GM21576 (cell line): ENCODE measurements around the gene CASQ1.

Source experiments
- ATAC-seq: cut with Tn5 transposase; IDR thresholded peaks from one replicate; pipeline ENCODE4 v1.9.1; 2021; ENCODE audit warnings: mild to moderate bottlenecking, moderate library complexity; ENCODE audit not compliant: unreplicated experiment

Gene CASQ1

GRCh38 chr1:160189649-160190625 lies at the start of gene CASQ1:
Gene CASQ1 (plus strand): TSS chr1:160190575. CDS start chr1:160190752, 177 bp downstream.
- no peak for ATAC-seq

GRCh38 chr1:160143695-160144094 lies 46.7 kb upstream of the CASQ1 start:
- no peak for ATAC-seq

DNA sequence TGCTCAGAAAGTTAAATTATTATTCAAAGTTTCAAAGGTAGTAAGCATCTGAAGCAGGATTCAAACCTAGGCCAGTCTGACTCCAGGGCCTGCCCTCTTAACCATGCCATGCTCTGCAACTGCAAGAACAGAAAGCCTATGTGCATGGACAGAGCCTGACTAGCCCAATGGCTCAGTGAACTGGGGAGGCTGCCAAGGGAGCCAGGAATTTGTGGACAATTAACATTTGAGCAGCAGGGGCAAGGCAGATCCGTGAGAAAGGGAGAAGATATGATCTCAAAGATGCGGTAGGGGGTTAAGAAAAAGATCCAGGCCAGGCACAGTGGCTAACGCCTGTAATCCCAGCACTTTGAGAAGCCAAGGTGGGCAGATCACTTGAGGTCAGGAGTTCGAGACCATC lies 45.5 kb upstream of the CASQ1 start:
- no peak for ATAC-seq

- no peak for ATAC-seq
Observed at GRCh38 chr1:160146107-160146506, 44.3 kb upstream of the CASQ1 start.

GRCh38 chr1:160148121-160148520 lies 42.3 kb upstream of the CASQ1 start:
- no peak for ATAC-seq

- no peak for ATAC-seq
Observed at GRCh38 chr1:160149233-160149632, 41.1 kb upstream of the CASQ1 start.

GRCh38 chr1:160149716-160150115 lies 40.7 kb upstream of the CASQ1 start:
- no peak for ATAC-seq

DNA sequence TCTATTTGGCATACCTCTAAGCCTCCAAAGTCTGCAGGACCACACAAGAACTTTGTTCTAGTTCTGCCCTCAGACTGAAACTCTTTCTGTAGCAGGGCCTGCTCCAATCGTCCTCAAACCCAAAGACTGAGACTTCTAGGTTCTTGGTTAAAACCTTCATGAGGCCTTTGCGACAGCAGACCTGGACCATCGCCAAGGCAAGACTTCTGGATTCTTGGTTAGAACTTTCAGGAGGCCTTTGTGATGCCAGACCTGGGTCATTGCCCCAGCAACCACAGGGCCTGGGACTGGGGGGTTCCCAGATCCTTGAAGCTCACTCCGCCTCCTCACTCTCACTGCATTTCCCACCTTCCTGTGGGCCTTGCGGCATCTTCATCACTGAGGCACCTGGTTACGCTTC lies 39.1 kb upstream of the CASQ1 start, which contains the start of gene ATP1A4:
Gene ATP1A4, plus strand, starts transcription at position 301 of the 400 bp plus-strand sequence. CDS start 438 bp downstream, outside the sequence.
- no peak for ATAC-seq

DNA sequence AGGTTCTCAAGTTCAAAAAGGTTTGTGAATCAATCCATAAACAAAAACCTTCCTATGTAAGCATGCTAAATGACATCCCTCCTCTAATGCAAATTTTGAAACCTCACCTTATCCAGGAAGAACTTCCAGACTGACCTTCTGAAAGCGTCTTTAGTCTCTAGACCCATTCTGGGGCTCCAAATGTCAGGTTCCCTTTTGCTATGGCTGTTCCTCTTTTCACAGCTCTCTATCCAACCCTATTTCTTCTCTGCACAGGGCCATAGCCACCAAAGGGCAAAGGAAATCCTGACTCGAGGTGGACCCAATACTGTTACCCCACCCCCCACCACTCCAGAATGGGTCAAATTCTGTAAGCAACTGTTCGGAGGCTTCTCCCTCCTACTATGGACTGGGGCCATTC lies 35.6 kb upstream of the CASQ1 start:
- ATAC-seq: no peak

- ATAC-seq: no peak
Observed at GRCh38 chr1:160156361-160156760, 34.0 kb upstream of the CASQ1 start.

DNA sequence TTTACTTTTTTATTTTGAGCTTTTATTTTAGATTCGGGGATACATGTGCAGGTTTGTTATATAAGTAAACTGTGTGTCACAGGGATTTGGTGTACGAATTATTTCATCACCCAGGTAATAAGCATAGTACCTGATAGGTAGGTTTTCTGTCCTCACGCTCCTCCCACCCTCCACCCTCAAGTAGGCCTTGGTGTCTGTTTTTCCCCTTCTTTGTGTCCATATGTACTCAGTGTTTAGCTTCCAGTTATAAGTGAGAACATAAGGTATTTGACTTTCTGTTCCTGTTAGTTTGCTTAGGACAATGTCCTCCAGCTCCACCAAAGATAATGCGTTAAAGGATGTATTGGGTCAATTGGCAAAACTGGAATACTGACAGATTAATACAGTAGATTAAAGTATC lies 33.2 kb upstream of the CASQ1 start:
- ATAC-seq: no peak

DNA sequence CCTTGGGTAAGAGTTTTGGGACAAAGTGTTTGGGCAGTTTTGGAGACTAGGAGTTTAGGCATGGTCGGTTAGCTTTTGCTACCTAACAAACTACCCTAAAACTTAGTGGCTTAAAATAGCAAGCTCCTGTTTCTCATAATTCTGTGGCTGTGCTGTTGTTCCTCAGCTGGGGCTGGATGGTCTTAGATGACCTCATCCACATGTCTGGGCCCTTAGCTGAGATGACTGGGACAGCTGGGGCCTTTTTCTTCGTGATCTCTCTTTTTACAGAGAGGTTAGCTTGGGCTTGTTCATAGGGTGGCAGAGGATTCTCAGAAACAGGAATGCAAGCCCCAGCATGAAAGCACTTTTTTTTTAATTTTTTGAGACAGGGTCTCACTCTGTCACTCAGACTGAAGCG lies 32.3 kb upstream of the CASQ1 start:
- no peak for ATAC-seq

DNA sequence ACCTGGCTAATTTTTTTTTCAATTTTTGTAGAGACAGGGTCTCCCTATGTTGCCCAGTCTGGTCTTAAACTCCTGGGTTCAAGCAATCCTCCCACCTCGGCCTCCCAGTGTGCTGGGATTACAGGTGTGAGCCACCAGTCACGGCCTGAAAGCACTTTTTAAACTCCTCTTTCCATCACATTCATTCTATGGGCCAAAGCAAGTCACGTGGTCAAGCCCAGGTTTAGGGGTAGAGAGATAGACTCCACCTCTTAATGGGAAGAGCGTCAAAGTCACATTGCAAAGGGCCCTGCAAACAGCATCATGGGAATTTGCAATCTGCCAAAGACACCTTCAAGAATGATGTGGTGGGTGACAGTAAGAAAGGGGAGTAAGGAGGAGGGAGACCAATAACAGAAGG lies 31.8 kb upstream of the CASQ1 start:
- ATAC-seq: no peak

DNA sequence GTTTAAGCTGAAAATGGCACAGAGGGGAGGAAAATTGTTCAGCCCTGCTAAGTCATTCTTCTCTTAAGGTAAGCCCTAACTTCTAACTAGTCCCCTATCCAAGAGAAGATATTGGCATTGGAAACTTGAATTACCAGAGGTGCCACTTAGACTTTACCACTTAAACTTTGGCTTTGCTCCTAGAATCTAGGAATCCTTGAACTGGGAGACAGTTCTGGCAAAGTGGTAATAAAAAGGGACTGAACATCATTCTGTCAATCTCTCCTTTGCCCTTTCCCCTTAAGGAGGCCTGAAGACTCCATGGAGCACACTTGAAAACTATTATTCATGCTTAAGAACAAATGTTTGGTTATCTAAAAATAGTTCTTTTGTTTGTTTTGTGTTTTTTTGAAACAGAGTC lies 30.5 kb upstream of the CASQ1 start:
- ATAC-seq: no peak

GRCh38 chr1:160161965-160162705 lies 28.2 kb upstream of the CASQ1 start:
- no peak for ATAC-seq

- no peak for ATAC-seq
Observed at GRCh38 chr1:160162931-160163330, 27.4 kb upstream of the CASQ1 start.

- ATAC-seq: no peak
Observed at GRCh38 chr1:160163615-160164014, 26.8 kb upstream of the CASQ1 start.

DNA sequence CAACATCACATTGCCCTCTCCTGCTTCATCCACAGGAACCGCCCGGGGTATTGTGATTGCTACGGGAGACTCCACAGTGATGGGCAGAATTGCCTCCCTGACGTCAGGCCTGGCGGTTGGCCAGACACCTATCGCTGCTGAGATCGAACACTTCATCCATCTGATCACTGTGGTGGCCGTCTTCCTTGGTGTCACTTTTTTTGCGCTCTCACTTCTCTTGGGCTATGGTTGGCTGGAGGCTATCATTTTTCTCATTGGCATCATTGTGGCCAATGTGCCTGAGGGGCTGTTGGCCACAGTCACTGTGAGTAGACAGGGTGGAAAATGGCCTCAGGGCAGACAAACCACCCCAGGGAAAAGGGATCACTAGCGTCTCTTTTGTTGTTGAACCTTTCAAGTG lies 26.3 kb upstream of the CASQ1 start:
- ATAC-seq: no peak

DNA sequence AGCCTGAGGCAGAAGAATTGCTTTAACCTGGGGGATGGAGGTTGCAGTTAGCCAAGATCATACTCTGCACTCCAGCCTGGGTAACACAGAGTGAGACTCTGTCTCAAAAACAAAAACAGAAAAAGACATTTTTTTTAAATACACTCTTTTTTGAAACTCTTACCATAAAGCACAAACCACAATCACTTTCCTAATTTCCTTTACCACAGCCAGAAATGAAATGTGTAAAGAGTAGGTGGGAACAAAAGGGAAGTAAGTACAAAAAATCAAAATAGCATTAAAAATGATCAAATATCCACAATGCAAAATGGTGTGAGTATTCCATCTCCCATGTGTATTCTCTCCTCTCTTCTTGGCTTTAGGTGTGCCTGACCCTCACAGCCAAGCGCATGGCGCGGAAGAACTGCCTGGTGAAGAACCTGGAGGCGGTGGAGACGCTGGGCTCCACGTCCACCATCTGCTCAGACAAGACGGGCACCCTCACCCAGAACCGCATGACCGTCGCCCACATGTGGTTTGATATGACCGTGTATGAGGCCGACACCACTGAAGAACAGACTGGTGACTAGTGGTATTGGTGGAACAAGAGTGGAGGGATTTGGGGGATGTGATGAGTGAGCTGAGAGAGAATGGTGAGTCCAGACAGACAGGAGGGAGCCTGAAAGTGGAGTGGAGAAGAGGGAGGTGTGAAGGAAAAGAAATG lies 24.1 kb upstream of the CASQ1 start:
- no peak for ATAC-seq

DNA sequence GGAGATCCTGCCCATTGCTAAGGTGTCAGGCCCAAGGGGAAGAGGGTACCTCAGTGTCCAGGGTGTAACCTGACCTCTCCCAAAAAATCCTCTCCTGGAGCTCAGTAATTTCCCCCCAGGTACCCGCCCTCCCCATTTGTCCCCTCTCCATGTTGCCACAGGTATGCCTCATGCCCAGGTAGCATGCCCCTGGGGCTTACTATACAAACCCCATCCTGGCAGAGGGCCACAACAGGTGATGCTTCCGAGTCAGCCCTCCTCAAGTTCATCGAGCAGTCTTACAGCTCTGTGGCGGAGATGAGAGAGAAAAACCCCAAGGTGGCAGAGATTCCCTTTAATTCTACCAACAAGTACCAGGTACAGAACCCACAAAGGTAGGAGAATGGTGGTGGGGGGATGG lies 23.3 kb upstream of the CASQ1 start:
- ATAC-seq: no peak

DNA sequence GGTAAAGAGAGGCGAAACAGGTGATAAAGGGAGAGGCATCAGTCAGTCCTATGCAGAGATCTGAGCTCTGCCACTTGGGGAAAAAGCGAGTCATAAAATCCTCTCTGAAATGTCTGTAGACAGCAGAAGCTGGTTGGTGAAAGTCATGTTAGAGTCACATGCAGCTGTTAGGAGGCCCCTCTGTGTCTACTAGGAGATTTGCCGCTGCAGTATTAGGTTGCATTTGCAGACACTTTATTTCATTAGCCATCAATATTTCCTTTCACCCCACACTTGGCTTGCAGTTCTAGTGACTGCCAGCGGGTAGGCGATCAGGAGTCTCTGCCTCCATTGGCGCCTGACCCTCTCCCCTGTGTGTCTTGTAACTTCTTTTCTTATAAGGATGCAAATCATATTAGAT lies 22.8 kb upstream of the CASQ1 start:
- no peak for ATAC-seq
